Vagina (tissue), 2 donors: ENCODE data around the gene ACSL6.

Experiments
- POLR2AphosphoS5 ChIP-seq, 2 donors: sonication (generic); formaldehyde crosslinking; IDR thresholded peaks; one replicate each; pipeline ENCODE4 v1.9.0; 2017; ENCODE audit warnings: antibody characterized with exemption in 2 of 2, mild to moderate bottlenecking in 2 of 2, low read depth in 1 of 2; ENCODE audit not compliant: insufficient read depth in 1 of 2
- TF ChIP-seq, protein P1 (sequence below), 3 experiments: fragments of 450-650 bp in 2 of 3; fragments of 200-600 bp in 1 of 3; sonication (generic) in 1 of 3; IDR thresholded peaks; one replicate each; pipeline ENCODE4 v1.5.1; 2017 to 2019; ENCODE audit warnings: antibody characterized with exemption in 3 of 3, mild to moderate bottlenecking in 2 of 3, moderate library complexity in 2 of 3

DNA sequence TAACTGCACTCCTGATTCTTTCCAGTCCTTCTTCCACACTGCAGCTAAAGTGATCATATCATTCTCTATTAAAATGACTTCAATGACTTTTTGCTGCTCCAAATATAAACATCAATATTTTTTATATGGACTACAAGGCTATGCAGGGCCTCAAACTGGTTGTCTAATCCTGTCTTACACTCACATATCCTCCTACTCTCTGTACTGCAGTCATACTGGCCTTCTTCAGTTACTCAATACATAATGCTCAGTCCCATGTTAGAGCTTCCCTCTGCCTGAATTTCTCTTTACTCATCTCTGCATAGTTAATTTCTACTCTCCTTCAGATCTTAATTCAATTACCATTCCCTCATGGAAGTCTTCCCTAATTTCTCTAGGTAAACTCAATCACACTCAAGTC, 69.4 kb downstream of the ACSL6 start:
- TF ChIP-seq, protein P1, sequence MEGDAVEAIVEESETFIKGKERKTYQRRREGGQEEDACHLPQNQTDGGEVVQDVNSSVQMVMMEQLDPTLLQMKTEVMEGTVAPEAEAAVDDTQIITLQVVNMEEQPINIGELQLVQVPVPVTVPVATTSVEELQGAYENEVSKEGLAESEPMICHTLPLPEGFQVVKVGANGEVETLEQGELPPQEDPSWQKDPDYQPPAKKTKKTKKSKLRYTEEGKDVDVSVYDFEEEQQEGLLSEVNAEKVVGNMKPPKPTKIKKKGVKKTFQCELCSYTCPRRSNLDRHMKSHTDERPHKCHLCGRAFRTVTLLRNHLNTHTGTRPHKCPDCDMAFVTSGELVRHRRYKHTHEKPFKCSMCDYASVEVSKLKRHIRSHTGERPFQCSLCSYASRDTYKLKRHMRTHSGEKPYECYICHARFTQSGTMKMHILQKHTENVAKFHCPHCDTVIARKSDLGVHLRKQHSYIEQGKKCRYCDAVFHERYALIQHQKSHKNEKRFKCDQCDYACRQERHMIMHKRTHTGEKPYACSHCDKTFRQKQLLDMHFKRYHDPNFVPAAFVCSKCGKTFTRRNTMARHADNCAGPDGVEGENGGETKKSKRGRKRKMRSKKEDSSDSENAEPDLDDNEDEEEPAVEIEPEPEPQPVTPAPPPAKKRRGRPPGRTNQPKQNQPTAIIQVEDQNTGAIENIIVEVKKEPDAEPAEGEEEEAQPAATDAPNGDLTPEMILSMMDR (IDR thresholded peaks at IDR 0.05) = no peak
- TF ChIP-seq POLR2AphosphoS5 (IDR thresholded peaks at IDR 0.05; ENCODE audit: insufficient read depth in 1 of 2, low read depth in 1 of 2) = no peak
